GM18505 (cell line): ENCODE results near the gene SLC35F3.

Experiments
- ATAC-seq: cut with Tn5 transposase; IDR thresholded peaks from one replicate; pipeline ENCODE4 v1.9.1; 2021; ENCODE audit not compliant: unreplicated experiment
- POLR2A ChIP-seq: IDR thresholded peaks from 4 replicates; pipeline ENCODE4 v1.6.1; 2011; ENCODE audit warnings: borderline replicate concordance; ENCODE audit not compliant: insufficient read depth, insufficient read length; ENCODE audit errors: extremely low read depth

SLC35F3 gene

GRCh38 chr1:234313171-234313570 is 408.7 kb downstream of the SLC35F3 start:
- no peak for TF ChIP-seq POLR2A
- no peak for ATAC-seq

DNA sequence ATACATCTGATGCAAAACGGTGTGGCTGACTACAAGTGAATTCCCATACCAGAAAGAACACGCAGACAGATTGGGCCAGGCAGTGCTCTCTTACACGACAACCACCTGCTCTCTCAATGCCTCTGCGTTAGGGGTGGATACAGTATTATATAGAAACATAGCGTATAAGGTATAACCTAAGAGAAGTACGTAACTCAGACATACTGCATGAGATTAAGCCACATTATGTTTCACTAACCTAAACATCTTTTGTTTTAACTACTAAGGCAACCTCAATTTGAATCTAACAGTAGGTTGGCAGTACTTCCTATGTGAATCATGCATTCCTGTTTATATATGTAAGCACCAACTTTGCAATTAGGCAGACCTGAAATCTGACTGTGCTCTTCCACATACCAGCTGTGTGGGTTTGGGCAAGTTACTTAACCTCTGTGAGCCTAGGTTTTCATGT is 410.6 kb downstream of the SLC35F3 start:
- TF ChIP-seq POLR2A: no peak
- no peak for ATAC-seq

GRCh38 chr1:234315588-234315987 is 411.1 kb downstream of the SLC35F3 start:
- no peak for TF ChIP-seq POLR2A
- no peak for ATAC-seq

DNA sequence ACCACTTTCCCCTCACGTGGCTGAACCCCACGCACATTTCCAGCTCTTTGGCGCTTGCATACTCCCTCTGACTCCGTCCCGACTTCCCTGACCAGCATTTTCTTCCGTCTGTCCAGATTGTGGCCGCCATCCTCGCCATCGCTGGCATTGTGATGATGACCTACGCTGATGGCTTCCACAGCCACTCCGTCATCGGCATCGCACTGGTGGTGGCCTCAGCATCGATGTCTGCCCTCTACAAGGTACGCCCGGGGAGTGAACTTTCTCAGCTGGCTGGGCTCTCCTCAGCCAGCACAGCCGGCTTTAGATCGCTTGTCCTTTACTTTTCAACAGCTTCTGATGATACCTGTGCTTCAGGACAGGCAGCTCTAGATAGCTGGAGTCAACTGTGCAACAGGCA is 412.0 kb downstream of the SLC35F3 start:
- TF ChIP-seq POLR2A: no peak
- no peak for ATAC-seq

- no peak for ATAC-seq
- no peak for TF ChIP-seq POLR2A
These were observed 412.5 kb downstream of the SLC35F3 start for GRCh38 chr1:234316937-234317336.

DNA sequence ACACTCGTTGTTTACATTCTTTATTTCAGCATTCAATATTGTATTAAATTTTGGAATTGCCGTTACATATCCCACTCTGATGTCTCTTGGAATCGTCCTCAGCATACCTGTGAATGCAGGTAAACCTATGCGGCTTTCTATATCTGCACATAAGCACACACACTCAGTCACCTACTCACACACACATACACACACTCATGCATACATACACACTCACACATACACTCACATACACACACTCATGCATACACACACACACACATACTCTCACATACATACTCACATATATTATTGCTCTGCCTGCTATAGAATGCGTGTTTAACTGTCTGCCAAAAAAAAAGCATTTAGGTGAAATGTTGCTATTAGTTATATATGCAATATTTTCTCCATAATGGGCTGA is 415.6 kb downstream of the SLC35F3 start:
- TF ChIP-seq POLR2A: no peak
- ATAC-seq: no peak

- no peak for ATAC-seq
- no peak for TF ChIP-seq POLR2A
These were observed 416.1 kb downstream of the SLC35F3 start for GRCh38 chr1:234320549-234320948.

DNA sequence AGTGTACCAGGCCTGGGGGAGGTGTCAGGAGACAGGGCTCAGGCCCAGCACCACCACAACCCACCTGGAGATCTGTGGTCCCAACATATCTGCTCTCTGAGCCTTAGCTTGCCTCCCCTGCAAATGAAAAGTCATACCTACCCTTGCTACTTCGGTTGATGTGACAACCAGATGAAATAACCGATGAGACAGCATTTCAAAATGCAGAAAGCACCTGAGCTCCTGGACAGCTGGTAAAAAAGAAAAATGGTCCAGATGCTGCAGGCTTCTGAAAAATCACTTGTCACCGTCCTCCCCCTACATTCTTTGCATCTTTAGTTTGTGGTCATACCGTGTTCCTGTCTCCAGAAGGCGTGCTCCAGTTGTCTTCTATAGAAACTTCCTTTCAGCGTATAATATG is 416.8 kb downstream of the SLC35F3 start:
- TF ChIP-seq POLR2A: no peak
- ATAC-seq: no peak

DNA sequence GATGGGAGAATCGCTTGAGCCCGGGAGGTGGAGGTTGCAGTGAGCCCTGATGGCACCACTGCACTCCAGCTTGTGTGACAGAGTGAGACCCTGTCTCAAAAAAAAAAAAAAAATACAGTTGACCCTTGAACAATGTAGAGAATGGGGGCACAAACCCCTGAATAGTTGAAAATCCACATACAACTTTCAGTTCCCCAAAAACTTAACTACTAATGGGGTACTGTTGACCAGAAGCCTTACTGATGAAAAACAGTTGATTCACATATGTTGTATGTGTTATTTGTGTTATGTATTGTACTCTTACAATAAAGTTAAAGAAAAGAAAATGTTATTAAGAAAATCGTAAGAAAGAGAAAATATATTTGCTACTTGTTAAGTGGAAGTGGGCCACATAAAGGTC is 417.6 kb downstream of the SLC35F3 start:
- no peak for ATAC-seq
- no peak for TF ChIP-seq POLR2A

- ATAC-seq: no peak
- no peak for TF ChIP-seq POLR2A
These were observed 418.5 kb downstream of the SLC35F3 start for GRCh38 chr1:234322979-234323378.

- TF ChIP-seq POLR2A: no peak
- no peak for ATAC-seq
These were observed 420.3 kb downstream of the SLC35F3 start for GRCh38 chr1:234324821-234325220.

DNA sequence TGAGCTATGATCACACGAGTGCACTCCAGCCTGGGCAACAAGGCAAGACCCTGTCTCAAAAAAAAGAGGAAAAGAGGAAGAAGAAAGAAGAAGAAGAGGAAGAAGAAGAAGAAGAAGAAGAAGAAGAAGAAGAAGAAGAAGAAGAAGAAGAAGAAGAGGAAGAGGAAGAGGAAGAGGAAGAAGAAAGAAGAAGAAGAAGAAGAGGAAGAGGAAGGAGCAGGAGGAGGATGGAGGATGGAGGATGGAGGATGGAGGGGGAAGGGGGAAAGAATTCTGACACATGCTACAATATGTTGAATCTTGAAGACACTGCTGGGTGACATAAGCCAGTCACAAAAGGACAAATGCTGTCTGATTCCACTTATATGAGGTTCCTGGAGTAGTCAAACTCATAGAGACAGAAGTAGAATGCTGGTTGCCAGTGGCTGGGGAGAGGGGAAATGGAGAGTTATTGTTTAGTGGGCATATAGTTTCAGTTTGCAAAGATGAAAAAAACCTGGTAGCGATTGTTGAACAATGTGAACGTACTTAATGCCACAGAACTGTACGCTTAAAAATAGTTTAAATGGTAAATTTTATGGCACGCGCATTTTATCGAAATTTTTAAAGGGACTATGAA is 421.5 kb downstream of the SLC35F3 start:
- no peak for ATAC-seq
- no peak for TF ChIP-seq POLR2A

DNA sequence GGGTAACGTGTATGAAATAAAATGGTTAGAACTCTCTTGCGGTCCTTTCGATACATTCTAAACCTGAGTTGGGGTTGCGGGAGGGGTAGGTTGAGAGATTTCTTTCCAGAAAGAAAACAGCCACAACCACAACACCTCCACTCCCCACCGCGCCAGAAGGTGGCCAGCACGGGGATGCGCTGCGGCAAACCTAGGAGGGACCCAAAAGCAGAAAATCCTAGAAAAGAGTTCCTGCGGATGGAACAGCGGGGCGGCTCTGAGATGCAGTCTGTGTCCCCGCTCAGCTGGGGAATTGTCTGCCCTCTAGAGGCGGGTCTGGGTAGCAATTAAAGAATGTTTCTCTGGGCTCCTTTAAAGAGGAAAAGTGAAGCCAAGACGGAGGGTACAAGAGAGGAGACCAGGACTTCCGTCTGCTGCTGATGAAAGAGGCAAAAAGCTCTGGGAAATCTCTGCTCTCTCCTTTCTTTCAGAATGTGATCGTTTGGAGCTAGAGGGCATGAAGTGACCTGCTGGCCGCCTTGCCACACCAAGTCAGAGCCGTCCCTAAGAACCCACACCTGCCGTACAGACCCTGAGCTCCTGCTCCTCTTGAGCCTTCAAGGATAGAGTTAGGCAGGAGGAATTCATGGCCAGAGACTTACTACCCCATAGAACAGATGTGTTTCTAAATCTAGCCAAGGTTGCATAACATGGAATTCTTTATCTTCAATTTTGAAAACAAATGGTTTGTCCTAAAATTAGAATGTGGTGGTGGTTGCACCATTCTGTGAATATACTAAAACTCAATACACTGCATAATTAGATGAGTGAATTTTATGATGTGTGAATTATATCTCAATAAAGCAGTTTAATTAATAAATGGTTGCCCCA is 422.3 kb downstream of the SLC35F3 start:
- no peak for TF ChIP-seq POLR2A
- ATAC-seq: no peak

DNA sequence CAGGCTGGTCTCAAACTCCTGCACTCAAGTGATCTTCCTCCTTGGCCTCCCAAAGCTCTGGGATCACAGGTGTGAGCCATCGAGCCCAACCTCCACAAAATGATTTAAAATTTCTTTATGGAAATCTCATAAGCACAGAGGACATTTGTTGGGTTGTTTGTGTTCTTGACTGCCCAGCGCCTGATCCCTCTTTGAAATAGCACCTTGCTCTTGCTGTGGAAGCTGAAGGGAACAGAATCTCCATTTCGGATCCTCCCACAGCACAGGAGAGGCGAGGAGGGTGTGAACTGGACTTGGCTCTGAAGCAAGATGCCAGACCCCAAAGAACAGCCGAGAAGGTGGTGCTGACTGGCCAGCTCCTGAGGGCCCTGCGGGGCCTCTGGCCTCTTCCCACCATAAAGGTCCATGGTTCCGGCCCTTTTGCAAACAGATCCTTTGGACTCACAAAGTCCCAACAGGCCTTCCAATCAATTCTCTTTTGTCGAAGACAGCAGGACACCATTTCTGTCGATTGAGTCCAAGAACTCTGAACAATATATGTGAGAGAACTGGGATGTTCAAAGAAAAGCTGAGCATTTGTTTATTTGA is 423.2 kb downstream of the SLC35F3 start:
- TF ChIP-seq POLR2A: no peak
- no peak for ATAC-seq
